K562 (cell line): ENCODE measurements around the gene ACP4. TPM values are rescaled to one million over a fixed set of nuclear protein-coding genes. Genes with fewer than 3 reads are reported as not detected.

Experiments
- CBX3 ChIP-seq, 2 experiments: IDR thresholded peaks; 1 replicate in 1 of 2; 2 replicates in 1 of 2; pipeline ENCODE4 v1.6.1; 2012; ENCODE audit warnings: inconsistent platforms in 2 of 2, low read length in 2 of 2, borderline replicate concordance in 1 of 2, control low read depth in 1 of 2
- CHD2 ChIP-seq: IDR thresholded peaks from 2 replicates; pipeline ENCODE4 v1.6.1; 2011; ENCODE audit warnings: low read depth, low read length
- CREB1 ChIP-seq, 2 experiments: sonication (generic) in 1 of 2; formaldehyde crosslinking in 1 of 2; IDR thresholded peaks; 2 replicates each; pipeline versions ENCODE4 v1.6.1 to v1.8.0; 2012 to 2022; ENCODE audit warnings: inconsistent platforms in 1 of 2, mild to moderate bottlenecking in 1 of 2, missing genetic modification reagents in 1 of 2, moderate library complexity in 1 of 2
- ELF1 ChIP-seq: fragments of 200-800 bp; sonication (Bioruptor generic); IDR thresholded peaks from 2 replicates; pipeline ENCODE4 v1.6.1; 2016; ENCODE audit warnings: missing genetic modification characterization, missing compliant biosample characterization
- GABPB2 ChIP-seq: fragments of 250-450 bp; sonication (Bioruptor Pico); conservative IDR thresholded peaks from 2 replicates; pipeline ENCODE4 v1.5.1; 2021; ENCODE audit warnings: mild to moderate bottlenecking
- HNRNPUL1 ChIP-seq: fragments of 200-400 bp; formaldehyde crosslinking; IDR thresholded peaks from 2 replicates; pipeline ENCODE4 v1.6.1; 2017; ENCODE audit warnings: low read length
- KDM4B ChIP-seq, 2 experiments: fragments of 450-650 bp in 1 of 2; sonication (generic) in 1 of 2; IDR thresholded peaks; 2 replicates each; pipeline ENCODE4 v1.6.1; 2016 to 2017; ENCODE audit warnings: borderline replicate concordance in 2 of 2, antibody characterized with exemption in 1 of 2, low read depth in 1 of 2, mild to moderate bottlenecking in 1 of 2
- MED1 ChIP-seq: sonication (generic); formaldehyde crosslinking; IDR thresholded peaks from 2 replicates; pipeline ENCODE4 v1.8.1; 2023; ENCODE audit warnings: missing genetic modification reagents, borderline replicate concordance
- MGA ChIP-seq: fragments of 450-650 bp; IDR thresholded peaks from 2 replicates; pipeline ENCODE4 v1.6.1; 2016; ENCODE audit warnings: mild to moderate bottlenecking, moderate library complexity
- MNT ChIP-seq, 2 experiments: fragments of 450-650 bp; conservative IDR thresholded peaks; 2 replicates each; pipeline ENCODE4 v1.6.1; 2017; ENCODE audit warnings: mild to moderate bottlenecking in 2 of 2, moderate library complexity in 2 of 2
- NR3C1 ChIP-seq: sonication (generic); formaldehyde crosslinking; IDR thresholded peaks from 2 replicates; pipeline ENCODE4 v1.8.1; 2022; ENCODE audit warnings: missing genetic modification reagents
- POLR2A ChIP-seq: fragments of 450-650 bp; conservative IDR thresholded peaks from 2 replicates; pipeline ENCODE4 v1.6.1; 2016
- PTBP1 ChIP-seq: fragments of 200-400 bp; formaldehyde crosslinking; IDR thresholded peaks from 2 replicates; pipeline ENCODE4 v1.6.1; 2017; ENCODE audit warnings: low read depth, low read length
- RBM39 ChIP-seq: fragments of 200-400 bp; formaldehyde crosslinking; optimal IDR thresholded peaks from 2 replicates; pipeline ENCODE3; 2018; ENCODE audit warnings: low read depth, low read length
- SP1 ChIP-seq: sonication (generic); formaldehyde crosslinking; IDR thresholded peaks from 2 replicates; pipeline ENCODE4 v1.8.1; 2022; ENCODE audit warnings: mild to moderate bottlenecking, missing genetic modification reagents
- SUPT5H ChIP-seq: fragments of 450-650 bp; IDR thresholded peaks from 2 replicates; pipeline ENCODE4 v1.6.1; 2016
- ZBED1 ChIP-seq: IDR thresholded peaks from 2 replicates; pipeline ENCODE4 v1.6.1; 2014
- polyA plus RNA-seq, 8 experiments: library from polyadenylated mRNA; depleted of rRNA in 4 of 8; stranded (reverse) in 5 of 8; unstranded in 3 of 8; fragments of >200 nt; fragmentation: Nextera tagmentation in 2 of 8; fragmentation: Illumina TruSeq in 1 of 8; extraction: Ambion mirVana in 2 of 8; extraction: Trizol in 1 of 8; gene quantifications; 2 replicates each; pipeline versions ENCODE4 v1.2.1 to v1.2.3, GENCODE V29; 2011 to 2014; ENCODE audit warnings: inconsistent platforms in 1 of 8, missing spikeins in 1 of 8
- total RNA-seq, 7 experiments: library from RNA; depleted of rRNA in 6 of 7; stranded (reverse); fragments of >200 nt in 6 of 7; fragmentation: Illumina TruSeq in 2 of 7; extraction: Trizol in 2 of 7; gene quantifications; 2 replicates each; pipeline versions ENCODE4 v1.2.1 to v1.2.3, GENCODE V29; 2011 to 2021; ENCODE audit warnings: low replicate concordance in 1 of 7

The ACP4 gene
- total and polyA plus RNA-seq, 9 of the 15 experiments (the other 6 are each of a cell fraction or from before 2014, with no cell fraction given): not detected

- 0 out of 2 replicates have a peak, but pooled peaks have one; percentile 15 for TF ChIP-seq MGA
- TF ChIP-seq RBM39: peak; percentile 23
- TF ChIP-seq NR3C1: no peak
- 0 out of 2 replicates have a peak, but pooled peaks have one; percentile 34 for TF ChIP-seq HNRNPUL1
- no peak for TF ChIP-seq MED1
- 0 out of 2 replicates have a peak, but pooled peaks have one; percentile 13 for TF ChIP-seq CREB1 (IDR thresholded peaks at IDR 0.05)
- no peak for TF ChIP-seq CREB1 (CRISPR knock-in tag; IDR thresholded peaks at IDR 0.05)
- no peak for TF ChIP-seq ELF1 (tag)
- TF ChIP-seq ZBED1: peak; percentile 40; the same call in 1 of the 2 replicates
- TF ChIP-seq KDM4B (IDR thresholded peaks at IDR 0.05; ENCODE audit: borderline replicate concordance in 2 of 2, low read depth in 1 of 2): 0 out of 4 replicates have a peak, but pooled peaks of 1 of the 2 experiments have one; percentile 14
- TF ChIP-seq MNT (conservative IDR thresholded peaks at IDR 0.05): 0 out of 4 replicates have a peak, but pooled peaks of 1 of the 2 experiments have one; percentile 9
- TF ChIP-seq CHD2: peak; percentile 37; the same call in 1 of the 2 replicates
- peak; percentile 61 for TF ChIP-seq SUPT5H
- TF ChIP-seq GABPB2 (CRISPR knock-in tag): 0 out of 2 replicates have a peak, but pooled peaks have one; percentile 5
- TF ChIP-seq POLR2A: peak; percentile 80
- 0 out of 2 replicates have a peak, but pooled peaks have one; percentile 9 for TF ChIP-seq SP1
- TF ChIP-seq CBX3 (IDR thresholded peaks at IDR 0.05; ENCODE audit: borderline replicate concordance in 1 of 2, low read length in 2 of 2): peak in 1 of 2 experiments; percentile 28; a peak in 1 of 3 replicates
- peak; percentile 60; the same call in 1 of the 2 replicates for TF ChIP-seq PTBP1
Observed at GRCh38 chr19:50795664-50796073, 5.5 kb downstream of the ACP4 start (continued).
